OCI-LY3 (cell line): ENCODE results near the gene TRIM64C.
"Not testable (repeated sequence)": the region's sequence is repeated elsewhere in the genome, so short reads cannot be mapped to it uniquely, and the experiment has no call there.

Source experiments
- EZH2phosphoT487 ChIP-seq: fragments of 200-600 bp; shearing (Covaris generic); IDR thresholded peaks from 2 replicates; pipeline ENCODE4 v1.6.1; 2018; ENCODE audit warnings: antibody characterized with exemption, mixed run types, low read depth
- TF ChIP-seq, protein P1 (sequence below): fragments of 200-600, 300-600 bp; sonication (generic); IDR thresholded peaks from 2 replicates; pipeline ENCODE4 v1.5.1; 2014; ENCODE audit warnings: antibody characterized with exemption, low read length, low read depth

DNA sequence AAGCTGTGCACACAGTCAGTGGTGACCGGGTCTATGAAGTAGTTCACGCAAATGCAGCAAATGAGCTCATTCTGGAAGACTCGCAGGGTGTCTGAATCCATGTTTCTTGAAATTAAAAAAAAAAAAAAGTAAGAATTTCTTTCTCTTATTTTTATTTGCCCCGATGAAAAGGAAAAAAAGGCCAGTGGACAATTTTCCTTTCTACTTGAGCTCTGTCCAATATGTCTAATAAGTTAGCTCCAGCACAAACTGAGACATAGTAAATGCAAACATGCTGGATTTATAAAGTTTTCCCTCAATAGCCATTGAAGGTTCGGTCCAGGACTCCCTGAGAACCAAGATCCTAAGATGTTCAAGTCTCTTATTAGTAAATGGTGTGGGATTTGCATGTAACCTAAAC lies at the start of gene TRIM64C:
- TF ChIP-seq, protein P1, sequence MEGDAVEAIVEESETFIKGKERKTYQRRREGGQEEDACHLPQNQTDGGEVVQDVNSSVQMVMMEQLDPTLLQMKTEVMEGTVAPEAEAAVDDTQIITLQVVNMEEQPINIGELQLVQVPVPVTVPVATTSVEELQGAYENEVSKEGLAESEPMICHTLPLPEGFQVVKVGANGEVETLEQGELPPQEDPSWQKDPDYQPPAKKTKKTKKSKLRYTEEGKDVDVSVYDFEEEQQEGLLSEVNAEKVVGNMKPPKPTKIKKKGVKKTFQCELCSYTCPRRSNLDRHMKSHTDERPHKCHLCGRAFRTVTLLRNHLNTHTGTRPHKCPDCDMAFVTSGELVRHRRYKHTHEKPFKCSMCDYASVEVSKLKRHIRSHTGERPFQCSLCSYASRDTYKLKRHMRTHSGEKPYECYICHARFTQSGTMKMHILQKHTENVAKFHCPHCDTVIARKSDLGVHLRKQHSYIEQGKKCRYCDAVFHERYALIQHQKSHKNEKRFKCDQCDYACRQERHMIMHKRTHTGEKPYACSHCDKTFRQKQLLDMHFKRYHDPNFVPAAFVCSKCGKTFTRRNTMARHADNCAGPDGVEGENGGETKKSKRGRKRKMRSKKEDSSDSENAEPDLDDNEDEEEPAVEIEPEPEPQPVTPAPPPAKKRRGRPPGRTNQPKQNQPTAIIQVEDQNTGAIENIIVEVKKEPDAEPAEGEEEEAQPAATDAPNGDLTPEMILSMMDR, result not testable (repeated sequence)
- not testable (repeated sequence) for TF ChIP-seq EZH2phosphoT487
